Measurements from ENCODE around the gene TMEM235. TPM values are rescaled to one million over a fixed set of nuclear protein-coding genes. Genes with fewer than 3 reads are reported as not detected.
A peak's percentile ranks its signal among the peaks of the same experiment; 100 is the strongest.

The TMEM235 gene
- total RNA-seq, 1 donor from 2014 or later: not detected

DNA sequence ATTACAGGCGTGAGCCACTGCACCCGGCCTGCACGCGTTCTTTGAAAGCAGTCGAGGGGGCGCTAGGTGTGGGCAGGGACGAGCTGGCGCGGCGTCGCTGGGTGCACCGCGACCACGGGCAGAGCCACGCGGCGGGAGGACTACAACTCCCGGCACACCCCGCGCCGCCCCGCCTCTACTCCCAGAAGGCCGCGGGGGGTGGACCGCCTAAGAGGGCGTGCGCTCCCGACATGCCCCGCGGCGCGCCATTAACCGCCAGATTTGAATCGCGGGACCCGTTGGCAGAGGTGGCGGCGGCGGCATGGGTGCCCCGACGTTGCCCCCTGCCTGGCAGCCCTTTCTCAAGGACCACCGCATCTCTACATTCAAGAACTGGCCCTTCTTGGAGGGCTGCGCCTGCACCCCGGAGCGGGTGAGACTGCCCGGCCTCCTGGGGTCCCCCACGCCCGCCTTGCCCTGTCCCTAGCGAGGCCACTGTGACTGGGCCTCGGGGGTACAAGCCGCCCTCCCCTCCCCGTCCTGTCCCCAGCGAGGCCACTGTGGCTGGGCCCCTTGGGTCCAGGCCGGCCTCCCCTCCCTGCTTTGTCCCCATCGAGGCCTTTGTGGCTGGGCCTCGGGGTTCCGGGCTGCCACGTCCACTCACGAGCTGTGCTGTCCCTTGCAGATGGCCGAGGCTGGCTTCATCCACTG lies 17.3 kb upstream of the TMEM235 start, which contains the start of gene BIRC5:
Gene BIRC5 (plus strand): TSS at position 238 of the 690 bp plus-strand sequence. CDS start 64 bp downstream, at position 302.
- ATAC-seq: peak; percentile 99
- intact Hi-C loops (cut with micrococcal nuclease): no loop called here
- DNase-seq: peak; percentile 95

DNA sequence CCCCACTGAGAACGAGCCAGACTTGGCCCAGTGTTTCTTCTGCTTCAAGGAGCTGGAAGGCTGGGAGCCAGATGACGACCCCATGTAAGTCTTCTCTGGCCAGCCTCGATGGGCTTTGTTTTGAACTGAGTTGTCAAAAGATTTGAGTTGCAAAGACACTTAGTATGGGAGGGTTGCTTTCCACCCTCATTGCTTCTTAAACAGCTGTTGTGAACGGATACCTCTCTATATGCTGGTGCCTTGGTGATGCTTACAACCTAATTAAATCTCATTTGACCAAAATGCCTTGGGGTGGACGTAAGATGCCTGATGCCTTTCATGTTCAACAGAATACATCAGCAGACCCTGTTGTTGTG lies 16.7 kb upstream of the TMEM235 start:
- no peak for DNase-seq
- intact Hi-C loops (cut with micrococcal nuclease): no loop called here
- no peak for ATAC-seq

DNA sequence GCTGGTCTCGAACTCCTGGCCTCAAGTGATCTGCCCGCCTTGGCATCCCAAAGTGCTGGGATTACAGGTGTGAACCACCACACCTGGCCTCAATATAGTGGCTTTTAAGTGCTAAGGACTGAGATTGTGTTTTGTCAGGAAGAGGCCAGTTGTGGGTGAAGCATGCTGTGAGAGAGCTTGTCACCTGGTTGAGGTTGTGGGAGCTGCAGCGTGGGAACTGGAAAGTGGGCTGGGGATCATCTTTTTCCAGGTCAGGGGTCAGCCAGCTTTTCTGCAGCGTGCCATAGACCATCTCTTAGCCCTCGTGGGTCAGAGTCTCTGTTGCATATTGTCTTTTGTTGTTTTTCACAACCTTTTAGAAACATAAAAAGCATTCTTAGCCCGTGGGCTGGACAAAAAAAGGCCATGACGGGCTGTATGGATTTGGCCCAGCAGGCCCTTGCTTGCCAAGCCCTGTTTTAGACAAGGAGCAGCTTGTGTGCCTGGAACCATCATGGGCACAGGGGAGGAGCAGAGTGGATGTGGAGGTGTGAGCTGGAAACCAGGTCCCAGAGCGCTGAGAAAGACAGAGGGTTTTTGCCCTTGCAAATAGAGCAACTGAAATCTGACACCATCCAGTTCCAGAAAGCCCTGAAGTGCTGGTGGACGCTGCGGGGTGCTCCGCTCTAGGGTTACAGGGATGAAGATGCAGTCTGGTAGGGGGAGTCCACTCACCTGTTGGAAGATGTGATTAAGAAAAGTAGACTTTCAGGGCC lies 11.9 kb upstream of the TMEM235 start:
- intact Hi-C loops (cut with micrococcal nuclease): no loop called here
- no peak for ATAC-seq
- no peak for DNase-seq

DNA sequence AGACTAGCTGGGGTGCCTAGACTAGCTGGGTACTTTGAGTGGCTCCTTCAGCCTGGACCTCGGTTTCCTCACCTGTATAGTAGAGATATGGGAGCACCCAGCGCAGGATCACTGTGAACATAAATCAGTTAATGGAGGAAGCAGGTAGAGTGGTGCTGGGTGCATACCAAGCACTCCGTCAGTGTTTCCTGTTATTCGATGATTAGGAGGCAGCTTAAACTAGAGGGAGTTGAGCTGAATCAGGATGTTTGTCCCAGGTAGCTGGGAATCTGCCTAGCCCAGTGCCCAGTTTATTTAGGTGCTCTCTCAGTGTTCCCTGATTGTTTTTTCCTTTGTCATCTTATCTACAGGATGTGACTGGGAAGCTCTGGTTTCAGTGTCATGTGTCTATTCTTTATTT lies 8.4 kb upstream of the TMEM235 start:
- intact Hi-C loops (cut with micrococcal nuclease): no loop called here
- ATAC-seq: no peak
- no peak for DNase-seq

DNA sequence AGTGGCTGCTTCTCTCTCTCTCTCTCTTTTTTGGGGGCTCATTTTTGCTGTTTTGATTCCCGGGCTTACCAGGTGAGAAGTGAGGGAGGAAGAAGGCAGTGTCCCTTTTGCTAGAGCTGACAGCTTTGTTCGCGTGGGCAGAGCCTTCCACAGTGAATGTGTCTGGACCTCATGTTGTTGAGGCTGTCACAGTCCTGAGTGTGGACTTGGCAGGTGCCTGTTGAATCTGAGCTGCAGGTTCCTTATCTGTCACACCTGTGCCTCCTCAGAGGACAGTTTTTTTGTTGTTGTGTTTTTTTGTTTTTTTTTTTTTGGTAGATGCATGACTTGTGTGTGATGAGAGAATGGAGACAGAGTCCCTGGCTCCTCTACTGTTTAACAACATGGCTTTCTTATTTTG lies 7.7 kb upstream of the TMEM235 start:
- ATAC-seq: no peak
- no peak for DNase-seq
- intact Hi-C loops (cut with micrococcal nuclease): no loop called here

DNA sequence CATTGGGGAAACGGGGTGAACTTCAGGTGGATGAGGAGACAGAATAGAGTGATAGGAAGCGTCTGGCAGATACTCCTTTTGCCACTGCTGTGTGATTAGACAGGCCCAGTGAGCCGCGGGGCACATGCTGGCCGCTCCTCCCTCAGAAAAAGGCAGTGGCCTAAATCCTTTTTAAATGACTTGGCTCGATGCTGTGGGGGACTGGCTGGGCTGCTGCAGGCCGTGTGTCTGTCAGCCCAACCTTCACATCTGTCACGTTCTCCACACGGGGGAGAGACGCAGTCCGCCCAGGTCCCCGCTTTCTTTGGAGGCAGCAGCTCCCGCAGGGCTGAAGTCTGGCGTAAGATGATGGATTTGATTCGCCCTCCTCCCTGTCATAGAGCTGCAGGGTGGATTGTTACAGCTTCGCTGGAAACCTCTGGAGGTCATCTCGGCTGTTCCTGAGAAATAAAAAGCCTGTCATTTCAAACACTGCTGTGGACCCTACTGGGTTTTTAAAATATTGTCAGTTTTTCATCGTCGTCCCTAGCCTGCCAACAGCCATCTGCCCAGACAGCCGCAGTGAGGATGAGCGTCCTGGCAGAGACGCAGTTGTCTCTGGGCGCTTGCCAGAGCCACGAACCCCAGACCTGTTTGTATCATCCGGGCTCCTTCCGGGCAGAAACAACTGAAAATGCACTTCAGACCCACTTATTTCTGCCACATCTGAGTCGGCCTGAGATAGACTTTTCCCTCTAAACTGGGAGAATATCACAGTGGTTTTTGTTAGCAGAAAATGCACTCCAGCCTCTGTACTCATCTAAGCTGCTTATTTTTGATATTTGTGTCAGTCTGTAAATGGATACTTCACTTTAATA lies 7.0 kb upstream of the TMEM235 start:
- intact Hi-C loops (cut with micrococcal nuclease): no loop called here
- DNase-seq: no peak
- no peak for ATAC-seq

DNA sequence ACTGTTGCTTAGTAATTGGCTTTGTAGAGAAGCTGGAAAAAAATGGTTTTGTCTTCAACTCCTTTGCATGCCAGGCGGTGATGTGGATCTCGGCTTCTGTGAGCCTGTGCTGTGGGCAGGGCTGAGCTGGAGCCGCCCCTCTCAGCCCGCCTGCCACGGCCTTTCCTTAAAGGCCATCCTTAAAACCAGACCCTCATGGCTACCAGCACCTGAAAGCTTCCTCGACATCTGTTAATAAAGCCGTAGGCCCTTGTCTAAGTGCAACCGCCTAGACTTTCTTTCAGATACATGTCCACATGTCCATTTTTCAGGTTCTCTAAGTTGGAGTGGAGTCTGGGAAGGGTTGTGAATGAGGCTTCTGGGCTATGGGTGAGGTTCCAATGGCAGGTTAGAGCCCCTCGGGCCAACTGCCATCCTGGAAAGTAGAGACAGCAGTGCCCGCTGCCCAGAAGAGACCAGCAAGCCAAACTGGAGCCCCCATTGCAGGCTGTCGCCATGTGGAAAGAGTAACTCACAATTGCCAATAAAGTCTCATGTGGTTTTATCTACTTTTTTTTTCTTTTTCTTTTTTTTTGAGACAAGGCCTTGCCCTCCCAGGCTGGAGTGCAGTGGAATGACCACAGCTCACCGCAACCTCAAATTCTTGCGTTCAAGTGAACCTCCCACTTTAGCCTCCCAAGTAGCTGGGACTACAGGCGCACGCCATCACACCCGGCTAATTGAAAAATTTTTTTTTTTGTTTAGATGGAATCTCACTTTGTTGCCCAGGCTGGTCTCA lies 6.2 kb upstream of the TMEM235 start:
- ATAC-seq: no peak
- no peak for DNase-seq
- intact Hi-C loops (cut with micrococcal nuclease): no loop called here

DNA sequence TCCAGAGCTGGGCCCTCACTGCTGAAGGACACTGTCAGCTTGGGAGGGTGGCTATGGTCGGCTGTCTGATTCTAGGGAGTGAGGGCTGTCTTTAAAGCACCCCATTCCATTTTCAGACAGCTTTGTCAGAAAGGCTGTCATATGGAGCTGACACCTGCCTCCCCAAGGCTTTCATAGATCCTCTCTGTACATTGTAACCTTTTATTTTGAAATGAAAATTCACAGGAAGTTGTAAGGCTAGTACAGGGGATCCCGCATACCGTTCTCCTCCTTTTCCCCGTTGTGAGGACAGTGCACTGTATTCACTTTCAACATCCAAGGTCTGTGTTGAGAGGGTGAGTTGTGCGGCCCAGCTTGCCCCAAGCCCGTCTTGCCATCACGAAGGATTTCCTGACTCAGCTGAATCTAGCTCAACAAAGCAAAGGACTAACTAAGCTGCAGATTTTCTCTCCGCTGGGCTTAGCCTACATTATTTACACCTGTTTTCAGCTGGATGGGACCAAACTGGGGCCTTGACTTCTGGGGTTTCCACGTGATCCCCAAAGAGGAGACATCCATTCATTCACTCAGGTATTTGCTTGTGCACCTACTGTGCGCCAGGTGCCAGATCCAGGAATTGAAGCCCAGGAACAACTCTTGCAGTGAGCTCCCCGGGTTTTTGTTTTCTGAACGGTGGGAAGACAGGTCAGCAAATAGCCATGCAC lies 5.2 kb upstream of the TMEM235 start:
- intact Hi-C loops (cut with micrococcal nuclease): no loop called here
- ATAC-seq (no peak), DNase-seq (no peak)

DNA sequence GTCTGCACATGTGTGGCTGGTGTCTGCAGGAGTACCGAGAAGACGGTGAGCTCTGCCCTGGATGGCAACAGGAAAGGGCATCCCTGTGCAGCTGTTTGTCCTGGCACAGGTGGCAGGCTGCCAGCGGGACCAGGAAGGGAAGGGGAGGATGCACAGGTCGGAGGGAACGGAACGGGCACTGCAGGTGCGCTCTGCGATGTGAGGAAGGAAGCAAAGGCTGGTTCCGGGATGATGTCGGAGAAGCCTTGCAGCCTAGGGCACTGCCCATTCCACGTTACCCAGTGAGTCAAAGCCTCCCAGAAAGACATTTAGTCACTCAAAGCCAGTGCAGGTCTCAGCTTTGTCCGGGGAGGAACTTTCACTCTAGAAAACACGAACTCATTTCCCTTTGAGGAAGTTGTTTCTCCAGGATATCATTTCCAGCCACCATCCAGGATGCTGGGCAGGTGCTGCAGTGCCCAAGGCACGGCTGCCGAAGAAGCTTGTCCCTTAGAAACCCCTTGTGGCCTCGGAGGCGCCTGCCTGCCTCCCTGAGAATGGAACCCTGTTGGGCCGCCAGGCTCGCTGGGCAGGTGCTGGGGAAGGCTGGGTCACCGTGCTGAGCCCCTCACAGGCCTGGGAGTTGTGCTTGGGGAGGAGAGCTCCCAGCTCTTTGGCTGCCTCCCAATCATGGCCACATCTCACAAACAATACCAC lies 4.5 kb upstream of the TMEM235 start:
- intact Hi-C loops (cut with micrococcal nuclease): no loop called here
- DNase-seq (no peak), ATAC-seq (no peak)

DNA sequence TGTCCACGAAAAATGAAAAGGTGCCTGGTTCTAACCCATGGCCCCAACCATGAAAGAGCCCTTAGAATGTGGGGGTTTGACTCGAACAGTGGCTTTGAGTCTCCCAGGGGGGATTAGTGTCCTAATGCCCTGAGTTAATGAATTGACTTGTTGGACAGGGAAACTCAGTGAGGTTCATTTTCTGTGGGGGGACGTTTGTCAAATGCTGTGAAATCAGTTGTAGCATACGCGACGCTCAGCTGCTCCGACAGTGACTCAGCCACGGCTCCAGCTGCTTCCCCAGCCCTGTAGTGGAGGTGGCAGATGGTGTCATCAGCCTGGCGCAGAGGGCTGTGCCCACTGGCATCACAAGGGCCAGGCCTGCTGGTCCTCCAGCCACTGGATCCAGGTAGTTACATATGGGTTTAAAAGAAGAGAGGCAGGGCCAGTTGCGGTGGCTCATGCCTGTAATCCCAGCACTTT lies 3.9 kb upstream of the TMEM235 start:
- intact Hi-C loops (cut with micrococcal nuclease): no loop called here
- no peak for DNase-seq
- no peak for ATAC-seq

DNA sequence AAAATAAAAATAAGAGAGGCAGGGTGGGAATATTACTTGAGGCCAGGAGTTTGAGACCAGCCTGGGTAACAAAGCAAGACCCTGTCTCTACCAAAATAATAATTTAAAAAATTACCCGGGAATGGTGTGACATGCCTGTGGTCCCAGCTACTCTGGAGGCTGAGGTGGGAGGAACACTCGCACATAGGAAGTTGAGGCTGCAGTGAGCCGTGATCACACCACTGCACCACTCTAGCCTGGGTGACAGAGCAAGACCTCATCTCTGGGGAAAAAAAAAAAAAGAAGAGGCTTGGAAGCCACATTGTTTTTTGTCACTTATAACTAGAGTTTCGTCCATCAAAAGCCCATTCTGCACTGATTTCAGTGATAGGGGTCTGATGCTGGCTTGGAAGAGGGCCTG lies 3.3 kb upstream of the TMEM235 start:
- ATAC-seq: no peak
- no peak for DNase-seq
- intact Hi-C loops (cut with micrococcal nuclease): no loop called here

DNA sequence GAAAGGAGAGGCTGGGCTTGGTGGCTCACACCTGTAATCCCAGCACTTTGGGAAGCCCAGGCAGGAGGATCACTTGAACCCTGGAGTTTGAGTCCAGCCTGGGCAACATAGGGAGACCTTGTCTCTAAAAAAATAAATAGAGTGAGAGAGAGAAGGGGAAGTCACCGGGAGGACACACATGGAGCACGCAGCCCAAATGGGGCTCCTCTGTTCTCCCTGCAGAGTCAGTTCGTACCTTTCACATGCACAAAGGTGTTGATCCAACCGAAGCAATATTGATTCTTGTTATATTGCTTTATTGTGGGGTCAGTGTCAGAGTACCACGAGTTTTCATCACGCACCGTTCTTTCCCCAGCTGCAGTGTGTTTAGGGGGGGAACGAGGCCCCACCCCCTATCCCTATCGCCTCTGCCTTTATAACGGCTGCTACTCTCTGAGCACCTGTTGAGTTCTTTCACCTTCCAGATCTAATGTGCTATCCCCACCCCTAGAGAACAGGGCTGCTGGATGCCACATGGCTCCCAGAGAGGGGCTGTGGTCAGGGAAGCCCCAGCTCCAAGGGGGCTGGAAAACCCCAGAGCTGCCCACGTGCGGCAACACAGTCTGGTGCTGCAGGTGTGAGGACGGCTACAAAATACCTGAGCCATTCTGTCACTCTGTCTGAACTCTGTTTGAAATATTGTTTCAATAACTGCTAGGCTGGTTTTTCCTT lies 1.0 kb upstream of the TMEM235 start:
- DNase-seq: no peak
- intact Hi-C loops (cut with micrococcal nuclease): no loop called here
- no peak for ATAC-seq

DNA sequence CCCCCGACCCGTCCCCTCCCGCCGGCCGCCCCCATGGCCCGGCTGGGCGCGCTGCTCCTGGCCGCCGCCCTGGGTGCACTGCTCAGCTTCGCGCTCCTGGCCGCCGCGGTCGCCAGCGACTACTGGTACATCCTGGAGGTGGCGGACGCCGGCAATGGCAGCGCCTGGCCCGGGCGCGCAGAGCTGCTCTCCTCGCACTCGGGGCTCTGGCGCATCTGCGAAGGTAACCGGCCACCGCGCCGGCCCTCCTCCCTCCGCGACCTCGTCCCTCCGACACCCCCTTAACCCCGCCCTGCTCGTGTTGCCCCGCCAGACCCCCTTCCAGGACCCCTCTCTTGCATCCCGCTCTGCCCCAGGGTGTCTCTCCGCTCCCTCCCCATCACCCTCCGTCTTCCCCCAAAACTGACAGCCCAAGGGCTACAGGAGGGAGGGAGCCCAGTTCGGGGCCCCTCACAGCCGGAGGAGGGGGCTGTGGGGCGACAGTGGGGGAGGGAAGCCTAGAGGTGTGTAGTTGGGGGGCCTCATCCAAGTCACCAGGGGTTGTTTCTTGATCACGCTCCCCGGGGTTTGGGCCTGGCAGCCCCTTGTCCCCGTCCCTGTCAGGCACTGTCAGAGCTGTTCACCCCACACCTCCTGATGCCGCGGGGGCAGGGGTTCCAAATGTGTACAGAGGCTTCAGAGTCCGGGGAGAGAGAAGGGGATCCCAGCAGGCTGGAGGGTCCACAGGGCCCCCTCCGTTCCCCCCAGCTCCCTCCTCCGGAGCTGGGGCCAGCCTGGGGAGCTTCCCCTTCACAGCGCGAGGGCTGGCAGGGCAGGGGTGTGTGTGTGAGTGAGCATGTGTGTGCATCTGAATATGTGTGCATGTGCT lies 794 bp downstream of the TMEM235 start:
- DNase-seq (no peak), ATAC-seq (no peak)
- intact Hi-C loops (cut with micrococcal nuclease): no loop called here

DNA sequence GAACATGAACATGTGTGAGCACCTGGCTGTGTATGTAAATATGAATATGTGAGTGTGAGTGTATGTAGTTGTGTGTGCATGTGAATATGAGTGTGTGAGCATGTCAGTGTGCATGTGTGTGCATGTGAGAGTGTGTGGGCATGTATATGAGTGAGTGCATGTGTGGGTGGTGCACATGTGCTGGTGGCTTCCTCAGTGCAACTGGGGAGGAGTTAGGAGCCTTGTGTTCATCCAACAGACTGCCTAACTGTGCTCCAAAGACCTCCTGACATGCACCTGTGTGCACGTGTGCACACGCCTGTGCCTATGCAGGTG lies 1.4 kb downstream of the TMEM235 start:
- no peak for DNase-seq
- intact Hi-C loops (cut with micrococcal nuclease): no loop called here
- no peak for ATAC-seq

DNA sequence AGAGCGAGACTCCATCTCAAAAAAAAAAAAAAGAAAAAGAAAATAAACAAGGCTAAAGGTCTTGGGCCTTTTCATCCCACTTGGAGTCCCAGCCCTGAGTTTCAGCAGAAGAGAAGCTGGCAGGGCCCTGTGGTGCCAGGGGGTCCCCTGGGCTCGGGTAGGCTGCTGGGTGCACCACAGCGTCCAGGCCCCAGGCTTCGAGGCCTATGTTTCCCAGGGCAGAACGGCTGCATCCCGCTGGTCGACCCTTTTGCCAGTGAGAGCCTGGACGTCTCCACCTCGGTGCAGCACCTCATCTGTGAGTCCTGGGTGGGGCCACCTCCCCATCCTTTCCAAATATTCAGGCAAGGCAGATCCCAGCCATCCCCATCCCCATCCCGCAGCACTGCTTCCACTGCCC lies 2.2 kb downstream of the TMEM235 start:
- ATAC-seq (no peak), DNase-seq (no peak)

DNA sequence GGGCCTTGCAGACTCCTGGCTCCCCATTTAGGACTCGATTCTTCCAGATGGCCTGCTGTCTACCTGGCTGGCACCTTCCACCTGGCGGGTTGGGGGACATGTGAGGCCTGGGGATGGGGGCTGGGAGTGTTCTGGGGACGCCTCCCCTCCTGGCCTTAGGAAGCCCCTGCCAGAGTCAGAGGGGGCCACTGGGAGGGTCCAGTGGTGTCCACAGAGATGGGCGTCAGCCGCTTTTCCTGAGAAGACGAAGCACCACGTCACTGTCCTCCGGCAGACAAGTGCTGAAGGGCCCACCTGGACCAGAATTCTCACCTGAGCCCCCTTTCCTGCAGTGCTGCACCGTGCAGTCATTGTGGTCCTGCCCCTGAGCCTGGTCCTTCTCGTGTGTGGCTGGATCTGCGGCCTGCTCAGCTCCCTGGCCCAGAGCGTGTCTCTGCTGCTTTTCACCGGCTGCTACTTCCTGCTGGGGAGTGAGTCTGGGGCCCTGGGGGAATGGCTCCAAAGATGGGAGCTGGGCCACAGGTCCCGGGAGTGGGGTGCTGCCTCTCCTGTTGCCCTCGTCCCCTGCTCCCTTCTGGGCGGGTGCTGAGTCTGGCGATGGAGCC lies 2.9 kb downstream of the TMEM235 start:
- ATAC-seq (no peak), DNase-seq (no peak)
- intact Hi-C loops (cut with micrococcal nuclease): no loop called here

More for the DNA sequence above, 2.2 kb downstream of the TMEM235 start:
- intact Hi-C loops (cut with micrococcal nuclease): no loop called here

Data from left ventricle myocardium superior (tissue), 1 donor.